Natural killer cell (primary cell): ENCODE measurements around the gene YBEY. TPM values are rescaled to one million over a fixed set of nuclear protein-coding genes. Genes with fewer than 3 reads are reported as not detected.
A peak's percentile ranks its signal among the peaks of the same experiment; 100 is the strongest.
"Not testable (repeated sequence)": the region's sequence is repeated elsewhere in the genome, so short reads cannot be mapped to it uniquely, and the experiment has no call there.

Source experiments
- ATAC-seq, 3 donors: fragments of 150-1000 bp in 2 of 3; fragments of 200-7000 bp in 1 of 3; cut with Tn5 transposase; 1 replicate in 1 of 3; 2 replicates in 2 of 3; pipeline ENCODE4 v1.10.0; 2021; ENCODE audit warnings: mild to moderate bottlenecking in 2 of 3, moderate library complexity in 2 of 3
- DNase-seq, 2 donors: peaks; one replicate each; pipeline versions ENCODE4 v3.0.0 to v3.0.0-alpha.2; 2013 to 2021; ENCODE audit warnings: mixed read lengths in 1 of 2
- H3K27ac ChIP-seq: one replicate; pipeline ENCODE4 v1.5.1; 2013; ENCODE audit warnings: mild to moderate bottlenecking, low read length
- H3K27me3 ChIP-seq: one replicate; pipeline ENCODE4 v1.6.1; 2013; ENCODE audit warnings: low read length; ENCODE audit not compliant: control insufficient read depth, insufficient read depth
- H3K36me3 ChIP-seq: one replicate; pipeline ENCODE4 v1.6.1; 2013; ENCODE audit warnings: low read length; ENCODE audit not compliant: control insufficient read depth, insufficient read depth
- H3K4me1 ChIP-seq: one replicate; pipeline ENCODE4 v1.6.1; 2013; ENCODE audit warnings: low read length; ENCODE audit not compliant: control insufficient read depth, insufficient read depth
- H3K4me3 ChIP-seq: one replicate; pipeline ENCODE4 v1.5.1; 2013; ENCODE audit warnings: low read length
- H3K9me3 ChIP-seq: one replicate; pipeline ENCODE4 v1.6.1; 2013; ENCODE audit warnings: low read length; ENCODE audit not compliant: control insufficient read depth, insufficient read depth
- H3K27ac Mint-ChIP-seq, 2 donors: one replicate each; pipeline ENCODE4 v1.8.0; 2022; ENCODE audit warnings: mild to moderate bottlenecking in 2 of 2, mixed read lengths in 2 of 2, moderate library complexity in 1 of 2
- H3K27me3 Mint-ChIP-seq, 2 donors: one replicate each; pipeline ENCODE4 v1.8.0; 2022; ENCODE audit warnings: low read depth in 2 of 2, mixed read lengths in 2 of 2
- H3K36me3 Mint-ChIP-seq: one replicate; pipeline ENCODE4 v1.8.0; 2022; ENCODE audit warnings: mixed read lengths
- H3K4me1 Mint-ChIP-seq, 2 donors: one replicate each; pipeline ENCODE4 v1.8.0; 2022; ENCODE audit warnings: mixed read lengths in 2 of 2
- H3K4me3 Mint-ChIP-seq: one replicate; pipeline ENCODE4 v1.8.0; 2022; ENCODE audit warnings: mild to moderate bottlenecking, moderate library complexity, mixed read lengths
- H3K9me3 Mint-ChIP-seq, 2 donors: one replicate each; pipeline ENCODE4 v1.8.0; 2022; ENCODE audit warnings: mixed read lengths in 2 of 2
- CTCF ChIP-seq: fragments of 200-600 bp; IDR thresholded peaks from one replicate; pipeline ENCODE4 v1.8.0; 2022; ENCODE audit warnings: antibody characterized with exemption
- WGBS: methylation state at CpG from one replicate; pipeline ENCODE4 v1.1.7; 2013; ENCODE audit warnings: missing lambda C conversion rate; ENCODE audit not compliant: insufficient coverage; 5-methylcytosine and 5-hydroxymethylcytosine counted together
- intact Hi-C: fragments of 100-400 bp; cut with micrococcal nuclease; formaldehyde crosslinking; loops from one replicate; pipeline ENCODE4 v1.14.2; 2022
- total RNA-seq, 4 donors: library from RNA; stranded (reverse); fragments of 120-200 nt in 1 of 4; gene quantifications; one replicate each; pipeline versions ENCODE4 v1.2.3 to v1.2.4, GENCODE V29; 2013 to 2022

Gene YBEY
- total RNA-seq: 10 to 100 TPM; 10.8 to 13.7 (median 12.7) TPM
- total RNA-seq (2013): 24.0 TPM

GRCh38 chr21:46285761-46286647, at the start of gene YBEY:
Gene YBEY, plus strand, starts transcription at chr21:46286342. Its CDS starts 572 bp downstream, at chr21:46286914.
- ATAC-seq: peak; percentile 86 to 94 (median 88)
- peak within 1 kb of the TSS; percentile 76 for H3K4me3 ChIP-seq
- peaks cover 22% of the 10 kb centered on the region for H3K36me3 ChIP-seq
- peak; percentile 21 for TF ChIP-seq CTCF
- no peaks in the 10 kb centered on the region for H3K27me3 ChIP-seq
- H3K9me3 ChIP-seq: no peaks in the 10 kb centered on the region
- Mint-ChIP-seq H3K27ac (peak within 1 kb of the TSS; percentile 90 to 92), H3K27me3 (no peaks in the 10 kb centered on the region), H3K36me3 (no peaks in the 10 kb centered on the region), H3K4me1 (peaks cover 32 to 50% of the 10 kb centered on the region in 2 donors), H3K4me3 (peak within 1 kb of the TSS; percentile 99), H3K9me3 (no peaks in the 10 kb centered on the region)
- peak within 1 kb of the TSS; percentile 74 for H3K27ac ChIP-seq
- intact Hi-C loops: loop anchor here (2.0 kb wide), 1 partner anchor 39 kb away; the partner anchor contains the start of gene PCNT
- peak; percentile 76 to 92 for DNase-seq
- under 1% methylated on average over 105 of the region's 105 CpGs for WGBS
- peaks cover 47% of the 10 kb centered on the region for H3K4me1 ChIP-seq

GRCh38 chr21:46237474-46237873, 48.7 kb upstream of the YBEY start:
- no peak overlapping the region for H3K4me3 ChIP-seq
- Mint-ChIP-seq H3K27ac (no peak overlapping the region), H3K9me3 (no peaks in the 10 kb centered on the region), H3K36me3 (peaks cover 20% of the 10 kb centered on the region), H3K4me1 (peaks cover 27 to 32% of the 10 kb centered on the region in 2 donors), H3K4me3 (no peak overlapping the region), H3K27me3 (no peaks in the 10 kb centered on the region)
- no peak for ATAC-seq
- TF ChIP-seq CTCF: no peak
- peaks cover 10% of the 10 kb centered on the region for H3K4me1 ChIP-seq
- intact Hi-C loops: no loop called here
- no peak overlapping the region for H3K27ac ChIP-seq
- no CpG with 5 or more reads among the region's 5 CpGs for WGBS
- H3K36me3 ChIP-seq: peaks cover 59% of the 10 kb centered on the region
- no peaks in the 10 kb centered on the region for H3K9me3 ChIP-seq
- H3K27me3 ChIP-seq: no peaks in the 10 kb centered on the region
- DNase-seq: no peak

- Histone ChIP-seq H3K4me1 (no peaks in the 10 kb centered on the region), H3K27me3 (no peaks in the 10 kb centered on the region), H3K9me3 (no peaks in the 10 kb centered on the region), H3K27ac (no peak overlapping the region), H3K4me3 (no peak overlapping the region), H3K36me3 (peaks cover 76% of the 10 kb centered on the region)
- Mint-ChIP-seq H3K4me3 (no peak overlapping the region), H3K9me3 (no peaks in the 10 kb centered on the region), H3K4me1 (peaks cover 8 to 10% of the 10 kb centered on the region in 2 donors), H3K27ac (no peak overlapping the region), H3K36me3 (peaks cover 26% of the 10 kb centered on the region), H3K27me3 (no peaks in the 10 kb centered on the region)
- intact Hi-C loops: no loop called here
- TF ChIP-seq CTCF: no peak
- ATAC-seq (no peak), DNase-seq (no peak)
- 93% methylated on average over 7 of the region's 7 CpGs for WGBS
These were observed 46.3 kb upstream of the YBEY start for GRCh38 chr21:46239817-46240325.

- 100% methylated on average over 1 of the region's 1 CpG for WGBS
- H3K4me1 ChIP-seq, ATAC-seq, H3K27ac Mint-ChIP-seq, H3K27me3 ChIP-seq, H3K9me3 Mint-ChIP-seq, H3K27ac ChIP-seq, DNase-seq, H3K4me1 Mint-ChIP-seq, H3K9me3 ChIP-seq, intact Hi-C loops, H3K4me3 Mint-ChIP-seq, H3K4me3 ChIP-seq, H3K27me3 Mint-ChIP-seq: not testable (repeated sequence)
- H3K36me3 Mint-ChIP-seq: peaks cover 33% of the 10 kb centered on the region
- H3K36me3 ChIP-seq: peaks cover 76% of the 10 kb centered on the region
These were observed 44.6 kb upstream of the YBEY start for GRCh38 chr21:46241577-46241976.
